Measurements from ENCODE around the gene ITGA11. TPM values are rescaled to one million over a fixed set of nuclear protein-coding genes. Genes with fewer than 3 reads are reported as not detected.

ITGA11 gene
- total and polyA plus RNA-seq, 2 of the 13 experiments (the other 11 are each of a cell fraction or from before 2014, with no cell fraction given) = not detected

DNA sequence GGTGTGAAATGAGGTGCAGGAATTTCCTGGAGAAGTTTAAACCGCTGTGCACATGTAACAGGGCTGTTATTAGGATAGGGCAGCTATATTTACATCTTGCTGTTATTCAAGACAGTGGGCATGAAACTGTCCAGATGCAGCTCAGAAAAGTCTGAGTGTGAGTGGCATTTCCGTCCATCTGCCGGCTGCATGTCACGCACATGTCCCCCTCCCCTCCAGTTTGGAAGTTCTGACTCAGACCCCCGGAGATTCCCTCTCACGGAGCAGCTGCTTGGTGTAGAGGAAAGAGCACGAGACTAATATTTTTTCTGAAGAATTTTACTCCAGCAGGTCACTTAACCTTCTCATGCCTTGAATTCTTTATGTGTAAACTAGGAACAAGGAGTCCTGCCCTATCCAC is 84.6 kb downstream of the ITGA11 start:
- Histone ChIP-seq H3K27ac (ENCODE audit: extremely low read length, insufficient read depth, low read length) (no peak overlapping the region), H3K4me1 (ENCODE audit: insufficient read depth, low read length) (no peaks in the 10 kb centered on the region), H3K4me2 (ENCODE audit: low read depth, low read length) (no peak overlapping the region), H4K20me1 (ENCODE audit: insufficient read depth, low read length) (no peaks in the 10 kb centered on the region), H2AFZ (ENCODE audit: low read length) (no peak overlapping the region), H3K4me3 (replicated peaks in 1 of 3; ENCODE audit: insufficient read depth in 1 of 3, low read depth in 2 of 3, low read length in 3 of 3) (no peak overlapping the region), H3K79me2 (ENCODE audit: insufficient read depth, low read length) (no peaks in the 10 kb centered on the region), H3K36me3 (replicated peaks in 1 of 2; ENCODE audit: control insufficient read depth in 1 of 2, insufficient read depth in 2 of 2, low read length in 2 of 2) (no peaks in the 10 kb centered on the region), H3K27me3 (ENCODE audit: control insufficient read depth in 1 of 2, insufficient read depth in 2 of 2, low read length in 2 of 2) (peaks cover 3 to 68% of the 10 kb centered on the region in 2 experiments), H3K9me3 (ENCODE audit: low read length) (no peaks in the 10 kb centered on the region), H3K9ac (ENCODE audit: insufficient read depth, low read depth, low read length) (no peak overlapping the region)
- ChIA-PET CTCF (ENCODE audit: low intra/inter-chr PET ratio, low total read pairs) (no interaction called here), POLR2A (no interaction called here)
- no TSS peak for BruUV-seq (replicated peaks)
- DNase-seq (ENCODE audit: low spot score) (no peak), FAIRE-seq (no peak), ATAC-seq (no peak)
- in situ Hi-C loops (cut with HindIII; ENCODE audit: extremely low pct_ligation_motif_present, low pct_unique_long_range_greater_than_20kb) (no loop called here), intact Hi-C loops (cut with micrococcal nuclease; ENCODE audit: unreplicated experiment) (no loop called here)
- TF ChIP-seq, protein P1, sequence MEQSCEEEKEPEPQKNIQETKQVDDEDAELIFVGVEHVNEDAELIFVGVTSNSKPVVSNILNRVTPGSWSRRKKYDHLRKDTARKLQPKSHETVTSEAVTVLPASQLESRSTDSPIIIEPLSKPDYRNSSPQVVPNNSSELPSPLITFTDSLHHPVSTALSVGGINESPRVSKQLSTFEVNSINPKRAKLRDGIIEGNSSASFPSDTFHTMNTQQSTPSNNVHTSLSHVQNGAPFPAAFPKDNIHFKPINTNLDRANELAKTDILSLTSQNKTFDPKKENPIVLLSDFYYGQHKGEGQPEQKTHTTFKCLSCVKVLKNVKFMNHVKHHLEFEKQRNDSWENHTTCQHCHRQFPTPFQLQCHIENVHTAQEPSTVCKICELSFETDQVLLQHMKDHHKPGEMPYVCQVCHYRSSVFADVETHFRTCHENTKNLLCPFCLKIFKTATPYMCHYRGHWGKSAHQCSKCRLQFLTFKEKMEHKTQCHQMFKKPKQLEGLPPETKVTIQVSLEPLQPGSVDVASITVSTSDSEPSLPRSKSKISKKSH (CRISPR knock-in tag; IDR thresholded peaks at IDR 0.05; ENCODE audit: borderline replicate concordance) = no peak
- TF ChIP-seq MTA3 (CRISPR knock-in tag; IDR thresholded peaks at IDR 0.05) = no peak
- TF ChIP-seq ATAD3A (CRISPR knock-in tag; IDR thresholded peaks at IDR 0.05) = no peak
- no peak for TF ChIP-seq LCORL (IDR thresholded peaks at IDR 0.05)
- no peak for TF ChIP-seq LCORL (CRISPR knock-in tag; IDR thresholded peaks at IDR 0.05)
- WGBS (ENCODE audit: low lambda C conversion rate) = 16% methylated on average over 5 of the region's 7 CpGs

DNA sequence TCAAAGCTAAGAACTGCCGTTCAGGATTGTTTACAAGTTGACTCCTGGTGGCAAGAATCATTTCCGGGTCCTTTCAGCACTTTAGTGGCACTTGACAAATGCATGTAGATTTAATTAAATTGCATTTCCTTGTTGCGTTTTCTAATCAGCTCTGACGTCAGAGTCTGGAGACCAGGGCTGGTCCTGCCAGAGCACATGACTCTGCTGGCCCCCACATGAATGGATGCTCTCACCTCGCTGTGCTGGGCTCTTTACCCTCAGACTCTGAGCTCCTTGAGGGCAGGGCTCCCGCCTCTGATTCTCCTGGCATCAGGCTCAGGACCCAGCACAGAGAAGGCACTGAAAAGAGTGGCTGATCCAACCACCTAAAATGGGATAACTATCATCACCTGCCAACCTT is 85.0 kb downstream of the ITGA11 start:
- Histone ChIP-seq H3K27ac (ENCODE audit: extremely low read length, insufficient read depth, low read length) (no peak overlapping the region), H3K79me2 (ENCODE audit: insufficient read depth, low read length) (no peaks in the 10 kb centered on the region), H2AFZ (ENCODE audit: low read length) (no peak overlapping the region), H3K9ac (ENCODE audit: insufficient read depth, low read depth, low read length) (no peak overlapping the region), H3K27me3 (ENCODE audit: control insufficient read depth in 1 of 2, insufficient read depth in 2 of 2, low read length in 2 of 2) (peaks cover 3 to 72% of the 10 kb centered on the region in 2 experiments), H3K4me2 (ENCODE audit: low read depth, low read length) (no peak overlapping the region), H3K9me3 (ENCODE audit: low read length) (no peaks in the 10 kb centered on the region), H3K4me1 (ENCODE audit: insufficient read depth, low read length) (no peaks in the 10 kb centered on the region), H4K20me1 (ENCODE audit: insufficient read depth, low read length) (no peaks in the 10 kb centered on the region), H3K4me3 (replicated peaks in 1 of 3; ENCODE audit: insufficient read depth in 1 of 3, low read depth in 2 of 3, low read length in 3 of 3) (no peak overlapping the region), H3K36me3 (replicated peaks in 1 of 2; ENCODE audit: control insufficient read depth in 1 of 2, insufficient read depth in 2 of 2, low read length in 2 of 2) (no peaks in the 10 kb centered on the region)
- ATAC-seq = no peak
- in situ Hi-C loops (cut with HindIII; ENCODE audit: extremely low pct_ligation_motif_present, low pct_unique_long_range_greater_than_20kb) (no loop called here), intact Hi-C loops (cut with micrococcal nuclease; ENCODE audit: unreplicated experiment) (no loop called here)
- 33% methylated on average over 5 of the region's 6 CpGs for WGBS (ENCODE audit: low lambda C conversion rate)
- TF ChIP-seq CAMTA2 (CRISPR knock-in tag; IDR thresholded peaks at IDR 0.05; ENCODE audit: borderline replicate concordance) (no peak), CREB1 (IDR thresholded peaks at IDR 0.05) (peak; percentile 87), CREB1 (CRISPR knock-in tag; IDR thresholded peaks at IDR 0.05) (no peak), ZC3H13 (CRISPR knock-in tag; IDR thresholded peaks at IDR 0.05) (no peak), EZH2 (conservative IDR thresholded peaks at IDR 0.05; ENCODE audit: low read depth, low read length) (no peak)
- TF ChIP-seq, protein P2, sequence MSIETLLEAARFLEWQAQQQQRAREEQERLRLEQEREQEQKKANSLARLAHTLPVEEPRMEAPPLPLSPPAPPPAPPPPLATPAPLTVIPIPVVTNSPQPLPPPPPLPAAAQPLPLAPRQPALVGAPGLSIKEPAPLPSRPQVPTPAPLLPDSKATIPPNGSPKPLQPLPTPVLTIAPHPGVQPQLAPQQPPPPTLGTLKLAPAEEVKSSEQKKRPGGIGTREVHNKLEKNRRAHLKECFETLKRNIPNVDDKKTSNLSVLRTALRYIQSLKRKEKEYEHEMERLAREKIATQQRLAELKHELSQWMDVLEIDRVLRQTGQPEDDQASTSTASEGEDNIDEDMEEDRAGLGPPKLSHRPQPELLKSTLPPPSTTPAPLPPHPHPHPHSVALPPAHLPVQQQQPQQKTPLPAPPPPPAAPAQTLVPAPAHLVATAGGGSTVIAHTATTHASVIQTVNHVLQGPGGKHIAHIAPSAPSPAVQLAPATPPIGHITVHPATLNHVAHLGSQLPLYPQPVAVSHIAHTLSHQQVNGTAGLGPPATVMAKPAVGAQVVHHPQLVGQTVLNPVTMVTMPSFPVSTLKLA (IDR thresholded peaks at IDR 0.05) = peak; percentile 29; the same call in 1 of the 2 replicates
- TF ChIP-seq, protein P3, sequence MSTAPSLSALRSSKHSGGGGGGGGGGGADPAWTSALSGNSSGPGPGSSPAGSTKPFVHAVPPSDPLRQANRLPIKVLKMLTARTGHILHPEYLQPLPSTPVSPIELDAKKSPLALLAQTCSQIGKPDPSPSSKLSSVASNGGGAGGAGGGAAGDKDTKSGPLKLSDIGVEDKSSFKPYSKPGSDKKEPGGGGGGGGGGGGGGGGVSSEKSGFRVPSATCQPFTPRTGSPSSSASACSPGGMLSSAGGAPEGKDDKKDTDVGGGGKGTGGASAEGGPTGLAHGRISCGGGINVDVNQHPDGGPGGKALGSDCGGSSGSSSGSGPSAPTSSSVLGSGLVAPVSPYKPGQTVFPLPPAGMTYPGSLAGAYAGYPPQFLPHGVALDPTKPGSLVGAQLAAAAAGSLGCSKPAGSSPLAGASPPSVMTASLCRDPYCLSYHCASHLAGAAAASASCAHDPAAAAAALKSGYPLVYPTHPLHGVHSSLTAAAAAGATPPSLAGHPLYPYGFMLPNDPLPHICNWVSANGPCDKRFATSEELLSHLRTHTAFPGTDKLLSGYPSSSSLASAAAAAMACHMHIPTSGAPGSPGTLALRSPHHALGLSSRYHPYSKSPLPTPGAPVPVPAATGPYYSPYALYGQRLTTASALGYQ (CRISPR knock-in tag; IDR thresholded peaks at IDR 0.05) = no peak
- TF ChIP-seq, protein P4, sequence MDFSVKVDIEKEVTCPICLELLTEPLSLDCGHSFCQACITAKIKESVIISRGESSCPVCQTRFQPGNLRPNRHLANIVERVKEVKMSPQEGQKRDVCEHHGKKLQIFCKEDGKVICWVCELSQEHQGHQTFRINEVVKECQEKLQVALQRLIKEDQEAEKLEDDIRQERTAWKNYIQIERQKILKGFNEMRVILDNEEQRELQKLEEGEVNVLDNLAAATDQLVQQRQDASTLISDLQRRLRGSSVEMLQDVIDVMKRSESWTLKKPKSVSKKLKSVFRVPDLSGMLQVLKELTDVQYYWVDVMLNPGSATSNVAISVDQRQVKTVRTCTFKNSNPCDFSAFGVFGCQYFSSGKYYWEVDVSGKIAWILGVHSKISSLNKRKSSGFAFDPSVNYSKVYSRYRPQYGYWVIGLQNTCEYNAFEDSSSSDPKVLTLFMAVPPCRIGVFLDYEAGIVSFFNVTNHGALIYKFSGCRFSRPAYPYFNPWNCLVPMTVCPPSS (IDR thresholded peaks at IDR 0.05) = no peak
- CTCF ChIA-PET (ENCODE audit: low intra/inter-chr PET ratio, low total read pairs) = no interaction called here
- POLR2A ChIA-PET = no interaction called here
- FAIRE-seq = no peak
- no peak for DNase-seq (ENCODE audit: low spot score)
- BruUV-seq (replicated peaks) = no TSS peak
